GM12891 (cell line): Measurements from ENCODE around the gene CDK5RAP2.

Source experiments
- POLR2A ChIP-seq: IDR thresholded peaks from 2 replicates; pipeline ENCODE4 v1.6.1; 2011; ENCODE audit warnings: low read depth, low read length, control low read depth
- POLR2AphosphoS5 ChIP-seq: IDR thresholded peaks from 2 replicates; pipeline ENCODE4 v1.6.1; 2011; ENCODE audit warnings: low read depth, low read length, control low read depth
- TAF1 ChIP-seq: IDR thresholded peaks from 2 replicates; pipeline ENCODE4 v1.6.1; 2011; ENCODE audit warnings: low read depth, low read length, control low read depth

- TF ChIP-seq TAF1 (no peak), POLR2A (no peak), POLR2AphosphoS5 (no peak)
These were observed 40.0 kb upstream of the CDK5RAP2 start for GRCh38 chr9:120619751-120620655.
